Measurements from ENCODE around the gene LDLRAD4.

LDLRAD4 gene

DNA sequence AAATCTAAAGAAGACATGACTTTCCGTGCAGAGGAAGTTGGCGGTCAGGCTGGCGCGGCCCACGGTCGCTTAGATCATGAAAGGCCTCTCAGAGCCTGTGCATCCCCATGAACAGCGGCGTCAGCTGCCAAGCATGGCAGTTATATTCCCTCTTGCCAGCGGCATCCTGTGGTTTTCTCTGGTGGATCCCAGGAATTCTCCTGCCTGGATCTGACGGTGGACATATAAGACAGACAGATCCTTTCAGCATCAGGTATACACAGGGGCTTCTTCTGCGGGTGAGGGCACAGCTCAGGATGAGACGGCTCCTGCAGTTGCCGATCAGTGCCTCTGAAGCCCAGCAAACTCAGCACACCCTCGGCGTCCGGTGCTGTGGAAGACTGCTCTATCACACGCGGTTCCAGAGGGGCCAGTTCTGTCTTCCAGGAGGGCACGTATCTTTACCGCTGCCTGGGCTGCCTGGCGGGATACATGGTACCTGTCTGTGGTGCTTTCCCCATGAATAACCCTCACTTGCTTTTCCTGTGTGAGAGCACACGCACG lies 157.8 kb downstream of the LDLRAD4 start:
- TF ChIP-seq, protein P1, sequence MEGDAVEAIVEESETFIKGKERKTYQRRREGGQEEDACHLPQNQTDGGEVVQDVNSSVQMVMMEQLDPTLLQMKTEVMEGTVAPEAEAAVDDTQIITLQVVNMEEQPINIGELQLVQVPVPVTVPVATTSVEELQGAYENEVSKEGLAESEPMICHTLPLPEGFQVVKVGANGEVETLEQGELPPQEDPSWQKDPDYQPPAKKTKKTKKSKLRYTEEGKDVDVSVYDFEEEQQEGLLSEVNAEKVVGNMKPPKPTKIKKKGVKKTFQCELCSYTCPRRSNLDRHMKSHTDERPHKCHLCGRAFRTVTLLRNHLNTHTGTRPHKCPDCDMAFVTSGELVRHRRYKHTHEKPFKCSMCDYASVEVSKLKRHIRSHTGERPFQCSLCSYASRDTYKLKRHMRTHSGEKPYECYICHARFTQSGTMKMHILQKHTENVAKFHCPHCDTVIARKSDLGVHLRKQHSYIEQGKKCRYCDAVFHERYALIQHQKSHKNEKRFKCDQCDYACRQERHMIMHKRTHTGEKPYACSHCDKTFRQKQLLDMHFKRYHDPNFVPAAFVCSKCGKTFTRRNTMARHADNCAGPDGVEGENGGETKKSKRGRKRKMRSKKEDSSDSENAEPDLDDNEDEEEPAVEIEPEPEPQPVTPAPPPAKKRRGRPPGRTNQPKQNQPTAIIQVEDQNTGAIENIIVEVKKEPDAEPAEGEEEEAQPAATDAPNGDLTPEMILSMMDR (IDR thresholded peaks at IDR 0.05; ENCODE audit: borderline replicate concordance, control extremely low read depth, extremely low read depth, insufficient read depth, missing control alignments): no peak
- in situ Hi-C loops (cut with MboI; ENCODE audit: low sequenced_read_pairs, unreplicated experiment): loop anchor here (10.0 kb wide), 1 partner anchor 58 kb away; no protein-coding TSS in a partner anchor
- DNase-seq (ENCODE audit: low spot score): no peak

DNA sequence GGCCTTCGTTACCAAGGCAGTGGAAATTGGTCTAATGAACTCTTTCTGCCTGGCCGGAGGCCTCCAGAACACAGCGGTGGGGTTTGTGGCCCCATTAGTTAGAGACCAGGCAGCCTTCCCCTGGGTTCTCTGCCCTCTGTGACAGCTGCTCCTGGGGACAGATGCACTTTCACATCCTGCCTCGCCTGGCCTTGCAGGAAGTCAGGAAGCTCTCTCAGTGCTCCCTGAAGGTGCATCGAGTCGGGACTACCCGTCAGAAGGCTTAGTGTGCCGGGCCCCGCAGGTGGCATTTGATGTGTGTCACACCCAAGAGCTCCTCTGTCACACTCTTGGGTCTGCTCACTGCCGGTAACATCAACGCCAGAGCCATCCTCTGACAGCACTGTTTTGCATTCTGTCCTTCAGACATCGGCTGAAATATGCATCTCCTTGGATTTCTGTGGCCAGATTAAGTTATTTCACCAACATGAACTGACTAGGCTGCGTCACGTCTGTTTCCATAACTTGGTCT lies 158.3 kb downstream of the LDLRAD4 start:
- no peak for DNase-seq (ENCODE audit: low spot score)
- TF ChIP-seq, protein P1 (IDR thresholded peaks at IDR 0.05; ENCODE audit: borderline replicate concordance, control extremely low read depth, extremely low read depth, insufficient read depth, missing control alignments): no peak
- in situ Hi-C loops (cut with MboI; ENCODE audit: low sequenced_read_pairs, unreplicated experiment): loop anchor here (10.0 kb wide), 1 partner anchor 58 kb away; no protein-coding TSS in a partner anchor

DNA sequence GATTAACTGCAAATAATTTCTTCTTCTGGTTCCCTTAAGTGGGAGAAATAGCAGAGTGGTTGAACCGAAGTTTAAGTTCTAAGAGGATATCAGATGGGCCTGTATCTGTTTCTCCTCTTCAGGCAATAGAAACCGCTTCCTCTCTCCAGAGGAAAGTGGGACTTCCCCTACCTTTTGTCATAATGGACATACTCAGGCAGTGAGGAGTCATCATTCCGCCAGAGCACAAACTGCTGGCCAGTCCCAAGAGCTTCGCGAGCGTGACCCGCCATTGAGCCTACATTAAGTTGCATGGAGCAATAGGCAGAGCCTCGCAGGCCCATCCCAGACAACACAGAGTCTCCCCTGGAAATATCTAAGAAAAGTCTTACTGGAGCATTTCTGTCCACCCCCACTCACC lies 158.9 kb downstream of the LDLRAD4 start:
- in situ Hi-C loops (cut with MboI; ENCODE audit: low sequenced_read_pairs, unreplicated experiment): loop anchor here (10.0 kb wide), 1 partner anchor 57 kb away; no protein-coding TSS in a partner anchor
- TF ChIP-seq, protein P1 (IDR thresholded peaks at IDR 0.05; ENCODE audit: borderline replicate concordance, control extremely low read depth, extremely low read depth, insufficient read depth, missing control alignments): no peak
- DNase-seq (ENCODE audit: low spot score): no peak

DNA sequence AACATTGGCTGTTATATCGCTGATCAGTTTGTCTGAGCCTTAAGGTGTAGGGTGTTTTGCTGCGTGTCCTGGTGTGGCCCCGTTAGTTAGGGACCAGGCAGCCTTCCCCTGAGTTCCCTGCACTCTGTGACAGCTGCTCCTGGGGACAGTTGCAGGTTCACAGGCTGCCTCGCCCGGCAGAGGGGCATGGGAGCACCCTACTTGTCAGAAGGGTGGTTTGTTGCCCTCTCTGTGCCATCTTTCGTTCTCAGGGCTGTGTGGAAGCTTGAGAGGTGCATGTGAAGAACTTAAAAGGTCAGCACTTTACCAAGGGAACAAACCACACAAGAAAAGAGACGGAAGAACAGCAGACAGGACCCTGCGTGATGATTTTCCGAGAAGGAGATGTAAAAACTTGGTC lies 159.6 kb downstream of the LDLRAD4 start:
- in situ Hi-C loops (cut with MboI; ENCODE audit: low sequenced_read_pairs, unreplicated experiment): loop anchor here (10.0 kb wide), 1 partner anchor 57 kb away; no protein-coding TSS in a partner anchor
- TF ChIP-seq, protein P1 (IDR thresholded peaks at IDR 0.05; ENCODE audit: borderline replicate concordance, control extremely low read depth, extremely low read depth, insufficient read depth, missing control alignments): no peak
- no peak for DNase-seq (ENCODE audit: low spot score)

DNA sequence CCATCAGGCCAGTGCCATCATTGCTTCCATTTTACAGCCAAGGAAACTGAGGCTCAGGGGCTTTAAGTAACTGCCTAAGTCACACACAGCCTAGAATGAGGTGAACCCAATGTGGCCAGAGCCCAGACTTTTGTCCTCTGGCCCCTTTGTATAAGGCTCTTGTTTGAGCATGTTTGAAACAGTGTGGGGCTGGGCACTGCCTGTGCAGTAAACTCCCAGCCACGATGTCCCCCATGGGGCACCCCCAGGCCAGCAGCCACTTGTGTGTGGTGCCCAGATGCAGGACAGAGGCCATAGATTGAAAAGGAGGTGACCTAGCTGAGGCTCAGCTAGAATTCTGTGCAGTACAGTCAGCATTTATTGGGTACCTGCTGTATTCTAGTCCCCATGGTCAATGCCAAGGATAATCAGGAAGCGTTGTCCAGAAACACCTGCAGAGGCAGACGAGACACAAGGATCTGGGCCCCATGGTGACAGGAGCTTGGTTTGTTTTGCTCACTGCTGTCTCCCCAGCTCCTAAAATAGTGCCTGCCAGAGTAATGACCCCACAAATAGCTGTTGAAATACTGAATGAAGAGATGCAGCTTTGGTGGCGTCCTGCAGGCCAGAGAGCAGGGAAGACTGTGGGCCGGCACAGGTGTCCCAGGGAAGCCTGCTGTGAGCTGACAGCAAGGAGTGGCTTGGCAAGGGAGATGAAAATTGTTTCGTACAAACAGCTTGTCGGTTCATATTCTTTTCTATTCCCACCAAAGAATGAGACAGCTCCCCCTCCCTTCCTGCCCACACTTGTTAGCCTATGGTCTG lies 160.7 kb downstream of the LDLRAD4 start:
- DNase-seq (ENCODE audit: low spot score): no peak
- in situ Hi-C loops (cut with MboI; ENCODE audit: low sequenced_read_pairs, unreplicated experiment): loop anchor here (10.0 kb wide), 1 partner anchor 56 kb away; no protein-coding TSS in a partner anchor
- TF ChIP-seq, protein P1 (IDR thresholded peaks at IDR 0.05; ENCODE audit: borderline replicate concordance, control extremely low read depth, extremely low read depth, insufficient read depth, missing control alignments): no peak

DNA sequence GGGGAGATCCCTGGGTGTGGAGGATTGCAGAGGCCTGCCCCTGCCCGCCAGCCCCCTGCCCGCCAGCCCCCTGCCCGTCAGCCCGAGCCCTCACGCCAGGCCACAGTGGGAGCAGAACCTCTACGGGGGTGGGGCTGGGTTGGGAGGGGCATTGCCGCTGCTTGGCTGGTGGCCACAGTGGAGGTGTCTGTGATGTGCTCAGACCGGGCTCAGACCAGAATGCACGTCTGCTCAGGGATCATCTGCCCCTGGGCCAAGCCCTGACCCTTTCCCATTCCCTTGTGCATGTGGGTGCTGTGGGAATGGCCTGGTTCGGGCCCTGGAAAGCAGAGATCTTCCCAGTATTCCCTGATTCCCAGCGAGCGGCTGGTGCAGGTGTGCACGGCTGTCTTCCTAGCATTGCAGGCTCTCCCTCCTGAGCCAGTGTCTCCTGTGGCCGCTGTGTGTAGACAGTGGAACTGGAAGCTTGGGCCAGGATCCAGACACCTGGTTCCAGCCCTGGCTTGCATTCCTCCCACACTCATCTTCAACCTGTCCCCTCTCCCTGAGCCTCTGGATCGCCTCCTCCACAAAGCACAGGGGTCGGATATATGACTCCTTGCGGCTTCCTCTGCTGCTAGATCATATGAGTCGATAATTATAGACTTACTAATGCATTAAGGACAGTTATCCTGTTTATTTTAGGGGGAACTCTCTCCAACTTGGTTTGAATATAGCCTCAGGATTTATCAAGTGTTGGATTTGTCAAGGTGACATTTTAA lies 161.6 kb downstream of the LDLRAD4 start:
- in situ Hi-C loops (cut with MboI; ENCODE audit: low sequenced_read_pairs, unreplicated experiment): loop anchor here (10.0 kb wide), 1 partner anchor 55 kb away; no protein-coding TSS in a partner anchor
- TF ChIP-seq, protein P1 (IDR thresholded peaks at IDR 0.05; ENCODE audit: borderline replicate concordance, control extremely low read depth, extremely low read depth, insufficient read depth, missing control alignments): no peak
- no peak for DNase-seq (ENCODE audit: low spot score)

All from GM13976 (cell line).